AG09309 (cell line): ENCODE measurements around the gene SLC4A1.

Experiments
- DNase-seq: peaks from one replicate; pipeline ENCODE4 v3.0.0-alpha.2; 2010; ENCODE audit warnings: low read depth
- H3K4me3 ChIP-seq: 2 replicates; pipeline ENCODE4 v1.5.1; 2011; ENCODE audit warnings: mild to moderate bottlenecking, low read depth, low read length, moderate library complexity; ENCODE audit not compliant: control insufficient read depth
- CTCF ChIP-seq: IDR thresholded peaks from 2 replicates; pipeline ENCODE4 v1.5.1; 2011; ENCODE audit warnings: mild to moderate bottlenecking, low read depth, low read length, inconsistent platforms; ENCODE audit not compliant: insufficient read depth, control insufficient read depth; ENCODE audit errors: missing control alignments

The SLC4A1 gene

GRCh38 chr17:44202756-44203155, 65.2 kb downstream of the SLC4A1 start:
- TF ChIP-seq CTCF = no peak
- no peak overlapping the region for H3K4me3 ChIP-seq
- no peak for DNase-seq

GRCh38 chr17:44200478-44201155, 67.3 kb downstream of the SLC4A1 start:
- peak overlapping the region; percentile 80 for H3K4me3 ChIP-seq
- TF ChIP-seq CTCF = no peak
- no peak for DNase-seq

GRCh38 chr17:44199553-44200477, 68.1 kb downstream of the SLC4A1 start, which contains the start of gene ATXN7L3:
Gene ATXN7L3, minus strand, starts transcription at chr17:44199884. Its CDS starts 1,814 bp downstream, at chr17:44198070.
- peak; percentile 90 for DNase-seq
- TF ChIP-seq CTCF = no peak

GRCh38 chr17:44198721-44199552, 69.0 kb downstream of the SLC4A1 start:
- no peak for TF ChIP-seq CTCF
- peak overlapping the region; percentile 91 for H3K4me3 ChIP-seq
- no peak for DNase-seq

More at GRCh38 chr17:44199553-44200477, 68.1 kb downstream of the SLC4A1 start, which contains the start of gene ATXN7L3:
- peak within 1 kb of the TSS; percentile 91 for H3K4me3 ChIP-seq
